Thoracic aorta (tissue), 2 donors: ENCODE results near the gene PTPRG. TPM values are rescaled to one million over a fixed set of nuclear protein-coding genes. Genes with fewer than 3 reads are reported as not detected.

Source experiments
- ATAC-seq: fragments of 150-250 bp; one replicate; pipeline ENCODE4 v1.8.0; 2017; ENCODE audit warnings: low read depth; ENCODE audit not compliant: insufficient number of reproducible peaks, low FRiP score
- DNase-seq: peaks from one replicate; pipeline ENCODE4 v3.0.0-alpha.2; 2020; ENCODE audit warnings: low spot score
- H3K27ac ChIP-seq, 2 donors: fragments of 200-600 bp; sonication (generic); 1 replicate in 1 of 2; 2 replicates in 1 of 2; pipeline ENCODE4 v1.5.1; 2016; ENCODE audit warnings: mild to moderate bottlenecking in 2 of 2, moderate library complexity in 2 of 2
- H3K27me3 ChIP-seq: fragments of 200-600 bp; sonication (generic); replicated peaks from 2 replicates; pipeline ENCODE4 v1.6.0; 2016; ENCODE audit warnings: mild to moderate bottlenecking; ENCODE audit not compliant: insufficient read depth
- H3K36me3 ChIP-seq: fragments of 200-600 bp; sonication (generic); one replicate; pipeline ENCODE4 v1.5.1; 2016
- H3K4me1 ChIP-seq, 2 donors: fragments of 200-600 bp; sonication (generic); 1 replicate in 1 of 2; 2 replicates in 1 of 2; pipeline versions ENCODE4 v1.5.1 to v1.6.0; 2016; ENCODE audit warnings: low read depth in 2 of 2, mild to moderate bottlenecking in 1 of 2; ENCODE audit not compliant: control insufficient read depth in 1 of 2
- H3K4me3 ChIP-seq: fragments of 200-600 bp; sonication (generic); 2 replicates; pipeline ENCODE4 v1.5.1; 2016; ENCODE audit warnings: mild to moderate bottlenecking
- H3K9me3 ChIP-seq: fragments of 200-600 bp; sonication (generic); 2 replicates; pipeline ENCODE4 v1.5.1; 2016
- CTCF ChIP-seq: fragments of 200-600 bp; sonication (generic); IDR thresholded peaks from one replicate; pipeline ENCODE4 v1.5.1; 2019; ENCODE audit warnings: antibody characterized with exemption
- total RNA-seq, 2 donors: library from RNA; depleted of rRNA; stranded (reverse); fragments of >200 nt; gene quantifications; one replicate each; pipeline versions ENCODE4 v1.1.0 to v1.2.3, GENCODE V29; 2016

PTPRG gene
- total RNA-seq, 2 donors from 2014 or later: 154 to 208 TPM

- Histone ChIP-seq H3K27ac (no peak overlapping the region), H3K36me3 (no peaks in the 10 kb centered on the region), H3K4me3 (no peak overlapping the region), H3K9me3 (no peaks in the 10 kb centered on the region), H3K4me1 (peaks cover 3 to 31% of the 10 kb centered on the region in 2 donors), H3K27me3 (no peaks in the 10 kb centered on the region)
- no peak for DNase-seq
- TF ChIP-seq CTCF: no peak
- no peak for ATAC-seq
Measured at GRCh38 chr3:61887206-61887605, 325.8 kb downstream of the PTPRG start.

DNA sequence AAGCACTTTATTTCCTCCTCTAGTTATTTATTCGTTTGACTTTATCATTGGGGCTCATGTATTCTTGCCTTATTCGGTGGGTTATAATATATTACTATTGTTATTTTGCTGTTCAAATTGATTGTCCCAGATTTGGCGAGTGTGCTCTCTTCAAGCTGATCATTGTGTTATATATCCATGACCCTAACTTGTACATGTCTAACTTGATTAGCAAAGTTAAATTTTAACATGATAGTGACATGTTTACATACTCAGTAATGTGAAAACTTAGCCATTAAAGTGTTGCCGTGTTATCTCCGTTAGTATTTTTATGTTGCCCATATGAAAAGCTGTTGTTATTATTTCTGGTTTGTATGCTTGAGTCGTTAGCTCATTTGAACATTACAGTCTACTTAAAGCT is 327.9 kb downstream of the PTPRG start:
- no peak overlapping the region for H3K4me3 ChIP-seq
- DNase-seq: no peak
- ATAC-seq: no peak
- H3K4me1 ChIP-seq: peaks cover 3 to 36% of the 10 kb centered on the region in 2 donors
- no peaks in the 10 kb centered on the region for H3K27me3 ChIP-seq
- no peak for TF ChIP-seq CTCF
- H3K27ac ChIP-seq: no peak overlapping the region
- no peaks in the 10 kb centered on the region for H3K9me3 ChIP-seq
- no peaks in the 10 kb centered on the region for H3K36me3 ChIP-seq

GRCh38 chr3:61890167-61890566 is 328.8 kb downstream of the PTPRG start:
- Histone ChIP-seq H3K4me1 (peaks cover 12 to 36% of the 10 kb centered on the region in 2 donors), H3K27ac (no peak overlapping the region), H3K9me3 (no peaks in the 10 kb centered on the region), H3K4me3 (no peak overlapping the region), H3K27me3 (no peaks in the 10 kb centered on the region), H3K36me3 (no peaks in the 10 kb centered on the region)
- DNase-seq (no peak), ATAC-seq (no peak)
- TF ChIP-seq CTCF: no peak

DNA sequence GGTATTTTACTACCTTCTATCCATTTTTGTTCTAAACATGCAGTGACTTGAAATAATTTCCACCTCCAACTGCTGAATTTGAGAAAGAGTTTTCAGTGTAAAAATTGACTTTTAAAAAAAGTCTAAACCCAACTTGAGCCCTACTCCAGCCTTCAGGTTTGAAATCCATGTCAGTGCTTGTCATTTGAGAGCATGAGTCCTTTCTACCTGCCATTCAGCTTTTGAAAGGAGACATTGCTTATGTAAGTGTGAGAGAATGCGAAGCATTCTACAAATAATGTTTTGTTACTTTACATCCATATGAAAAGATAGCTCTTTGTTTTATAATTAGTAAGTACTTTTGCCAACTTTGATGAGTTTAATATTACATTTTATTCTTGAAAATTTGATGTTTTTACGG is 329.2 kb downstream of the PTPRG start:
- ATAC-seq (no peak), DNase-seq (no peak)
- Histone ChIP-seq H3K4me3 (no peak overlapping the region), H3K27ac (no peak overlapping the region), H3K27me3 (no peaks in the 10 kb centered on the region), H3K9me3 (no peaks in the 10 kb centered on the region), H3K36me3 (no peaks in the 10 kb centered on the region), H3K4me1 (peaks cover 14 to 40% of the 10 kb centered on the region in 2 donors)
- no peak for TF ChIP-seq CTCF

DNA sequence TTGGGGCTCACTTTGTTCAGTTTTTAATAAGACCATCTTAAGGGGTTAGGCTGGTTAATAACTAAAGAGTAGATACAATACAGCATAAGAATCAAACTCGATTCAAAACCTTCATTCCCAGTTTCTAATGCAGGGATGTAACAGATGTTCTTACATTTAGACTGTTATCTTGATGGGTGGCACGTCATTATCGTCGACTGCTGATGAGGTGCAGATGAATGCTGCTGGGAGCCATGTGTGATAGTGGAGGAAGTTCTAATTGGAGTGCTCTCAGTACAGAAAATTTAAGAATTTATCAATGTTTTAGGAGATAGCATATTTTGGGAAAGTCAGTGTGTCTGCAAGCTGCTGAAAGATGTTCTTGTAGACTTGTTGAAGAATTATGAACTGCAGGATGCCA is 331.5 kb downstream of the PTPRG start:
- H3K4me1 ChIP-seq: peaks cover 14 to 58% of the 10 kb centered on the region in 2 donors
- TF ChIP-seq CTCF: no peak
- ATAC-seq (no peak), DNase-seq (no peak)
- H3K27me3 ChIP-seq: no peaks in the 10 kb centered on the region
- no peaks in the 10 kb centered on the region for H3K9me3 ChIP-seq
- no peak overlapping the region for H3K4me3 ChIP-seq
- no peaks in the 10 kb centered on the region for H3K36me3 ChIP-seq
- no peak overlapping the region for H3K27ac ChIP-seq
